Prostate gland (tissue), 2 donors: Measurements from ENCODE around the gene NOX3.

Experiments
- CTCF ChIP-seq, 4 experiments: fragments of 200-600 bp in 2 of 4; fragments of 450-650 bp in 2 of 4; sonication (generic) in 2 of 4; IDR thresholded peaks; 1 replicate in 3 of 4; 2 replicates in 1 of 4; pipeline ENCODE4 v1.5.1; 2016 to 2019; ENCODE audit warnings: antibody characterized with exemption in 4 of 4, mild to moderate bottlenecking in 2 of 4, moderate library complexity in 2 of 4
- POLR2A ChIP-seq: fragments of 450-650 bp; IDR thresholded peaks from one replicate; pipeline ENCODE4 v1.6.1; 2016; ENCODE audit warnings: antibody characterized with exemption, mild to moderate bottlenecking
- POLR2AphosphoS5 ChIP-seq: sonication (generic); formaldehyde crosslinking; IDR thresholded peaks from one replicate; pipeline ENCODE4 v1.6.1; 2017; ENCODE audit warnings: antibody characterized with exemption

- TF ChIP-seq CTCF (IDR thresholded peaks at IDR 0.05) (no peak), POLR2A (no peak), POLR2AphosphoS5 (no peak)
Measured at GRCh38 chr6:155420492-155420891, 35.1 kb downstream of the NOX3 start.
